H9 (cell line): Measurements from ENCODE around the gene MYO18A. TPM values are rescaled to one million over a fixed set of nuclear protein-coding genes. Genes with fewer than 3 reads are reported as not detected.

Source experiments
- DNase-seq: peaks from one replicate; pipeline ENCODE4 v3.0.0-alpha.2; 2017
- H2AFZ ChIP-seq: one replicate; pipeline ENCODE4 v1.6.1; 2013; ENCODE audit warnings: mild to moderate bottlenecking, low read length, control low read depth, moderate library complexity
- H2AK5ac ChIP-seq: 2 replicates; pipeline ENCODE4 v1.6.1; 2013; ENCODE audit warnings: low read length, control low read depth, mixed read lengths; ENCODE audit not compliant: insufficient read length
- H2BK120ac ChIP-seq: one replicate; pipeline ENCODE4 v1.6.1; 2013; ENCODE audit warnings: low read depth, mild to moderate bottlenecking, low read length, control low read depth, inconsistent platforms; ENCODE audit not compliant: poor library complexity, severe bottlenecking
- H2BK12ac ChIP-seq: 2 replicates; pipeline ENCODE4 v1.6.1; 2013; ENCODE audit warnings: low read length, control low read depth, mixed read lengths, low read depth; ENCODE audit not compliant: insufficient read length
- H2BK15ac ChIP-seq: 2 replicates; pipeline ENCODE4 v1.6.1; 2013; ENCODE audit warnings: low read depth, low read length, control low read depth
- H2BK20ac ChIP-seq: one replicate; pipeline ENCODE4 v1.6.1; 2013; ENCODE audit warnings: low read depth, mild to moderate bottlenecking, low read length, control low read depth, inconsistent platforms; ENCODE audit not compliant: poor library complexity, severe bottlenecking
- H2BK5ac ChIP-seq: 2 replicates; pipeline ENCODE4 v1.6.1; 2013; ENCODE audit warnings: low read length, control low read depth, mixed read lengths; ENCODE audit not compliant: insufficient read length
- H3K14ac ChIP-seq: 2 replicates; pipeline ENCODE4 v1.6.1; 2013; ENCODE audit warnings: low read length, control low read depth; ENCODE audit not compliant: insufficient read depth
- H3K18ac ChIP-seq: 2 replicates; pipeline ENCODE4 v1.6.1; 2013; ENCODE audit warnings: low read depth, mild to moderate bottlenecking, mixed read lengths, low read length, control low read depth; ENCODE audit not compliant: insufficient read length
- H3K23ac ChIP-seq: 2 replicates; pipeline ENCODE4 v1.6.1; 2013; ENCODE audit warnings: low read length, control low read depth, mixed read lengths, low read depth; ENCODE audit not compliant: insufficient read length
- H3K23me2 ChIP-seq: 2 replicates; pipeline ENCODE4 v1.6.1; 2013; ENCODE audit warnings: low read depth, mild to moderate bottlenecking, mixed read lengths, low read length, control low read depth; ENCODE audit not compliant: insufficient read length, poor library complexity, severe bottlenecking
- H3K27ac ChIP-seq: 2 replicates; pipeline ENCODE4 v1.5.1; 2013; ENCODE audit warnings: low read length, control low read depth, mixed read lengths, low read depth; ENCODE audit not compliant: insufficient read length
- H3K27me3 ChIP-seq: 2 replicates; pipeline ENCODE4 v1.6.1; 2013; ENCODE audit warnings: low read length, control low read depth, inconsistent platforms; ENCODE audit not compliant: insufficient read depth
- H3K4ac ChIP-seq: 2 replicates; pipeline ENCODE4 v1.6.1; 2013; ENCODE audit warnings: low read depth, mild to moderate bottlenecking, control low read depth, inconsistent platforms, low read length, moderate library complexity
- H3K4me1 ChIP-seq: 2 replicates; pipeline ENCODE4 v1.6.1; 2013; ENCODE audit warnings: low read length, control low read depth, inconsistent platforms; ENCODE audit not compliant: insufficient read depth
- H3K4me2 ChIP-seq: 2 replicates; pipeline ENCODE4 v1.6.1; 2013; ENCODE audit warnings: low read length, control low read depth, mixed read lengths; ENCODE audit not compliant: insufficient read length, insufficient read depth
- H3K56ac ChIP-seq: 2 replicates; pipeline ENCODE4 v1.6.1; 2013; ENCODE audit warnings: low read depth, mild to moderate bottlenecking, mixed read lengths, low read length, control low read depth; ENCODE audit not compliant: insufficient read length
- H3K79me1 ChIP-seq: 2 replicates; pipeline ENCODE4 v1.6.1; 2013; ENCODE audit warnings: low read depth, mild to moderate bottlenecking, moderate library complexity, low read length, control low read depth, inconsistent platforms; ENCODE audit not compliant: insufficient read depth, poor library complexity, severe bottlenecking
- H3K79me2 ChIP-seq: 2 replicates; pipeline ENCODE4 v1.6.1; 2013; ENCODE audit warnings: low read length, control low read depth, inconsistent platforms; ENCODE audit not compliant: insufficient read depth
- H3K9ac ChIP-seq: 2 replicates; pipeline ENCODE4 v1.6.1; 2013; ENCODE audit warnings: low read length, control low read depth, mixed read lengths; ENCODE audit not compliant: insufficient read length; ENCODE audit errors: extremely low read depth
- H3K9me3 ChIP-seq: one replicate; pipeline ENCODE4 v1.6.1; 2013; ENCODE audit warnings: low read depth, low read length, inconsistent platforms; ENCODE audit not compliant: control insufficient read depth
- H3T11ph ChIP-seq: one replicate; pipeline ENCODE4 v1.6.1; 2013; ENCODE audit warnings: mild to moderate bottlenecking, low read length, control low read depth, inconsistent platforms
- H4K20me1 ChIP-seq: one replicate; pipeline ENCODE4 v1.6.1; 2013; ENCODE audit not compliant: control insufficient read depth, insufficient read length, insufficient read depth
- H4K5ac ChIP-seq: 2 replicates; pipeline ENCODE4 v1.6.1; 2013; ENCODE audit warnings: low read depth, mild to moderate bottlenecking, mixed read lengths, low read length, control low read depth; ENCODE audit not compliant: insufficient read length
- H4K8ac ChIP-seq: replicated peaks from 2 replicates; pipeline ENCODE4 v1.6.1; 2013; ENCODE audit warnings: low read length, control low read depth, mixed read lengths, low read depth; ENCODE audit not compliant: insufficient read length
- H4K91ac ChIP-seq: 2 replicates; pipeline ENCODE4 v1.6.1; 2013; ENCODE audit warnings: low read depth, mild to moderate bottlenecking, moderate library complexity, mixed read lengths, low read length, control low read depth; ENCODE audit not compliant: insufficient read length
- H3K27ac Mint-ChIP-seq, 3 experiments: 2 replicates in 2 of 3; 3 replicates in 1 of 3; pipeline ENCODE4 v1.8.0; 2020 to 2021; ENCODE audit warnings: mixed read lengths in 3 of 3, mild to moderate bottlenecking in 1 of 3, moderate library complexity in 1 of 3
- H3K27me3 Mint-ChIP-seq: 2 replicates; pipeline ENCODE4 v1.8.0; 2021; ENCODE audit warnings: low read depth, mild to moderate bottlenecking, moderate library complexity, mixed read lengths
- H3K36me3 Mint-ChIP-seq, 3 experiments: 2 replicates in 2 of 3; 3 replicates in 1 of 3; pipeline ENCODE4 v1.8.0; 2020 to 2021; ENCODE audit warnings: low read depth in 3 of 3, mixed read lengths in 3 of 3; ENCODE audit not compliant: insufficient read depth in 1 of 3
- H3K4me1 Mint-ChIP-seq, 2 experiments: 2 replicates each; pipeline ENCODE4 v1.8.0; 2020; ENCODE audit warnings: mixed read lengths in 2 of 2
- H3K4me3 Mint-ChIP-seq, 2 experiments: 2 replicates in 1 of 2; 3 replicates in 1 of 2; pipeline ENCODE4 v1.8.0; 2020 to 2021; ENCODE audit warnings: mild to moderate bottlenecking in 2 of 2, mixed read lengths in 2 of 2, moderate library complexity in 1 of 2
- H3K9me3 Mint-ChIP-seq, 2 experiments: 2 replicates in 1 of 2; 3 replicates in 1 of 2; pipeline ENCODE4 v1.8.0; 2020; ENCODE audit warnings: mild to moderate bottlenecking in 2 of 2, mixed read lengths in 2 of 2, moderate library complexity in 1 of 2
- WGBS: extraction: QIAGEN DNeasy Blood & Tissue Kit; methylation state at CpG from one replicate; pipeline ENCODE4 v1.1.7; 2013; ENCODE audit warnings: missing lambda C conversion rate, low lambda C conversion rate, mixed read lengths; ENCODE audit not compliant: insufficient read length; ENCODE audit errors: extremely low coverage; 5-methylcytosine and 5-hydroxymethylcytosine counted together
- total RNA-seq: library from RNA; stranded (reverse); gene quantifications from 2 replicates; pipeline ENCODE4 v1.2.1, GENCODE V29; 2021
- TF ChIP-seq, protein P1 (sequence below): fragments of 200-600 bp; sonication (generic); conservative IDR thresholded peaks from 3 replicates; pipeline ENCODE4 v1.8.0; 2021; ENCODE audit warnings: antibody characterized with exemption, mild to moderate bottlenecking

The MYO18A gene
- total RNA-seq, 1 experiment from 2014 or later, result 21.6 TPM

DNA sequence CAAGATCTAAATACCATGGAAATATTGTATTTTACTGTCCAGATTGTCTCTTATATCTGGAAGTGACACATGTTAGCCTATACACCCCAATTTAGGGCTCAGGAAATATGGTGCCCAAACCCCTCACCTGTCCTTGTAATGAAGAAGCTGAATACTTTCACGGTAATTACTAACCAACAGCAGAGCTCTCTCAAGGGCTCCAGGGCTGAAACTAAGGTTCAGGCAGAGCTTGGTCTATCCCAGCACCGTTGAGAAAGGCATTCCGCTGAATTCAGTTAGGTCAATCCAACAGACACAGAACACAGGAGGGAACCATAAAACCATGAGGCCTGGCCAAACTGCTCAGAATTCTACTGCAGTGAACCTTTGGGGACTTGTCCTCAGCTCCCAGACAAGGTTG lies 14.9 kb downstream of the MYO18A start:
- Mint-ChIP-seq H3K27me3 (no peaks in the 10 kb centered on the region), H3K4me1 (peaks cover 9 to 12% of the 10 kb centered on the region in 2 experiments), H3K36me3 (peaks cover 9 to 16% (median 14%) of the 10 kb centered on the region in 3 experiments; a peak in 6 of 7 replicates), H3K27ac (no peak overlapping the region; a peak in 1 of 7 replicates), H3K9me3 (no peaks in the 10 kb centered on the region), H3K4me3 (no peak overlapping the region)
- no peak overlapping the region for H3K14ac ChIP-seq
- no peak overlapping the region for H2BK20ac ChIP-seq
- no peaks in the 10 kb centered on the region for H3K23me2 ChIP-seq
- H3K79me2 ChIP-seq, result peaks cover 2% of the 10 kb centered on the region; the same call in 1 of the 2 replicates
- H2BK12ac ChIP-seq, result no peak overlapping the region
- H3T11ph ChIP-seq, result no peak overlapping the region
- no peak overlapping the region for H2AK5ac ChIP-seq
- H2BK120ac ChIP-seq, result no peak overlapping the region
- no peak overlapping the region for H3K27ac ChIP-seq
- H2BK5ac ChIP-seq, result no peak overlapping the region
- H3K9ac ChIP-seq, result no peak overlapping the region
- TF ChIP-seq, protein P1, sequence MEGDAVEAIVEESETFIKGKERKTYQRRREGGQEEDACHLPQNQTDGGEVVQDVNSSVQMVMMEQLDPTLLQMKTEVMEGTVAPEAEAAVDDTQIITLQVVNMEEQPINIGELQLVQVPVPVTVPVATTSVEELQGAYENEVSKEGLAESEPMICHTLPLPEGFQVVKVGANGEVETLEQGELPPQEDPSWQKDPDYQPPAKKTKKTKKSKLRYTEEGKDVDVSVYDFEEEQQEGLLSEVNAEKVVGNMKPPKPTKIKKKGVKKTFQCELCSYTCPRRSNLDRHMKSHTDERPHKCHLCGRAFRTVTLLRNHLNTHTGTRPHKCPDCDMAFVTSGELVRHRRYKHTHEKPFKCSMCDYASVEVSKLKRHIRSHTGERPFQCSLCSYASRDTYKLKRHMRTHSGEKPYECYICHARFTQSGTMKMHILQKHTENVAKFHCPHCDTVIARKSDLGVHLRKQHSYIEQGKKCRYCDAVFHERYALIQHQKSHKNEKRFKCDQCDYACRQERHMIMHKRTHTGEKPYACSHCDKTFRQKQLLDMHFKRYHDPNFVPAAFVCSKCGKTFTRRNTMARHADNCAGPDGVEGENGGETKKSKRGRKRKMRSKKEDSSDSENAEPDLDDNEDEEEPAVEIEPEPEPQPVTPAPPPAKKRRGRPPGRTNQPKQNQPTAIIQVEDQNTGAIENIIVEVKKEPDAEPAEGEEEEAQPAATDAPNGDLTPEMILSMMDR, result no peak
- H3K79me1 ChIP-seq, result no peaks in the 10 kb centered on the region
- H3K23ac ChIP-seq, result no peak overlapping the region
- H3K18ac ChIP-seq, result no peak overlapping the region
- H3K56ac ChIP-seq, result no peak overlapping the region
- no peak overlapping the region for H4K5ac ChIP-seq
- no peak overlapping the region for H2BK15ac ChIP-seq
- no peak for DNase-seq
- H4K20me1 ChIP-seq, result no peaks in the 10 kb centered on the region
- no peak overlapping the region for H2AFZ ChIP-seq
- WGBS, result no CpG with 5 or more reads among the region's 3 CpGs
- no peaks in the 10 kb centered on the region for H3K4me1 ChIP-seq
- no peak overlapping the region for H4K8ac ChIP-seq
- no peaks in the 10 kb centered on the region for H3K9me3 ChIP-seq
- no peak overlapping the region for H3K4me2 ChIP-seq
- H3K4ac ChIP-seq, result no peak overlapping the region
- no peak overlapping the region for H4K91ac ChIP-seq
- H3K27me3 ChIP-seq, result no peaks in the 10 kb centered on the region
